Panc1 (cell line): ENCODE data around the gene SMPDL3B. TPM values are rescaled to one million over a fixed set of nuclear protein-coding genes. Genes with fewer than 3 reads are reported as not detected.
A peak's percentile ranks its signal among the peaks of the same experiment; 100 is the strongest.

Source experiments
- ATAC-seq: fragments of 200-7000 bp; cut with Tn5 transposase; 2 replicates; pipeline ENCODE4 v1.9.1; 2020; ENCODE audit warnings: mild to moderate bottlenecking, moderate library complexity
- BruUV-seq: library from RNA; stranded (reverse); fragments of 400-500 nt; replicated peaks from 2 replicates; lab custom pipeline; 2021; lab: Mats Ljungman, UMichigan
- CTCF ChIA-PET: fragments of 300-600 bp; sonication (Branson Sonifier 250); formaldehyde crosslinking; loops from one replicate; lab custom pipeline; 2022; ENCODE audit warnings: antibody characterized with exemption; lab: Charles Lee
- POLR2A ChIA-PET: fragments of 300-600 bp; sonication (Branson Sonifier 250); formaldehyde crosslinking; loops from one replicate; lab custom pipeline; 2022; ENCODE audit warnings: antibody characterized with exemption; lab: Charles Lee
- DNase-seq: peaks from one replicate; pipeline ENCODE4 v3.0.0-alpha.2; 2010; ENCODE audit warnings: low read depth, low spot score
- H3K27ac ChIP-seq: 2 replicates; pipeline ENCODE4 v1.5.1; 2011; ENCODE audit warnings: mild to moderate bottlenecking, low read length, inconsistent platforms
- H3K27me3 ChIP-seq: fragments of 200-500 bp; sonication (Bioruptor generic); 2 replicates; pipeline ENCODE4 v1.6.0; 2014; ENCODE audit warnings: low read length, inconsistent platforms; ENCODE audit not compliant: control insufficient read depth, insufficient read depth
- H3K36me3 ChIP-seq: fragments of 200-500 bp; sonication (Bioruptor generic); 2 replicates; pipeline ENCODE4 v1.5.1; 2014; ENCODE audit warnings: inconsistent platforms, mild to moderate bottlenecking, low read length, moderate library complexity; ENCODE audit not compliant: control insufficient read depth, insufficient read depth
- H3K4me1 ChIP-seq: 2 replicates; pipeline ENCODE4 v1.5.1; 2011; ENCODE audit warnings: inconsistent platforms, mild to moderate bottlenecking, low read length, moderate library complexity; ENCODE audit not compliant: control insufficient read depth, insufficient read depth
- H3K4me3 ChIP-seq, 2 experiments: 2 replicates each; pipeline ENCODE4 v1.5.1; 2011 to 2012; ENCODE audit warnings: low read depth in 2 of 2, low read length in 2 of 2, mild to moderate bottlenecking in 2 of 2, inconsistent platforms in 1 of 2, moderate library complexity in 1 of 2
- H3K9me3 ChIP-seq: fragments of 200-500 bp; sonication (Bioruptor generic); 2 replicates; pipeline ENCODE4 v1.5.1; 2014; ENCODE audit warnings: low read depth, mild to moderate bottlenecking, inconsistent platforms, low read length, moderate library complexity; ENCODE audit not compliant: control insufficient read depth, insufficient read depth
- CTCF ChIP-seq: fragments of 450-650 bp; IDR thresholded peaks from 2 replicates; pipeline ENCODE4 v1.5.1; 2017; ENCODE audit warnings: mild to moderate bottlenecking
- POLR2AphosphoS5 ChIP-seq: IDR thresholded peaks from 2 replicates; pipeline ENCODE4 v1.6.1; 2012; ENCODE audit warnings: mild to moderate bottlenecking, low read depth, low read length, moderate library complexity
- REST ChIP-seq, 2 experiments: IDR thresholded peaks; 2 replicates each; pipeline ENCODE4 v1.6.1; 2011 to 2012; ENCODE audit warnings: low read depth in 2 of 2, control low read depth in 1 of 2, low read length in 1 of 2, mild to moderate bottlenecking in 1 of 2, moderate library complexity in 1 of 2; ENCODE audit not compliant: insufficient read depth in 1 of 2
- SIN3A ChIP-seq: IDR thresholded peaks from 2 replicates; pipeline ENCODE4 v1.6.1; 2012; ENCODE audit warnings: low read depth, mild to moderate bottlenecking, low read length, moderate library complexity, borderline replicate concordance; ENCODE audit not compliant: insufficient read depth
- TCF7L2 ChIP-seq: IDR thresholded peaks from 2 replicates; pipeline ENCODE4 v1.6.1; 2011; ENCODE audit warnings: mild to moderate bottlenecking, low read depth, low read length, inconsistent platforms
- in situ Hi-C: cut with HindIII; loops from 2 replicates; pipeline ENCODE4 v1.10.0; 2016; ENCODE audit warnings: low sequenced_read_pairs, low pct_unique_long_range_greater_than_20kb
- intact Hi-C: fragments of 100-400 bp; cut with micrococcal nuclease; formaldehyde crosslinking; loops from one replicate; pipeline ENCODE4 v1.10.0; 2022; ENCODE audit not compliant: unreplicated experiment
- total RNA-seq: library from RNA; stranded (reverse); gene quantifications from one replicate; pipeline ENCODE4 v1.2.1, GENCODE V29; 2021; ENCODE audit not compliant: unreplicated experiment

Gene SMPDL3B
- total RNA-seq, 1 experiment from 2014 or later = 1.5 TPM

GRCh38 chr1:27980216-27980845 is 45.5 kb downstream of the SMPDL3B start:
- H3K9me3 ChIP-seq = no peaks in the 10 kb centered on the region
- H3K27ac ChIP-seq = no peak overlapping the region
- no peaks in the 10 kb centered on the region for H3K4me1 ChIP-seq
- intact Hi-C loops = no loop called here
- ChIA-PET CTCF (interaction anchor here (1.0 kb wide), 1 partner anchor 122 kb away, joined by 3 read pairs; no protein-coding TSS in a partner anchor), POLR2A (no interaction called here)
- DNase-seq (no peak), ATAC-seq (0 out of 2 replicates have a peak, but pooled peaks have one; percentile 21)
- in situ Hi-C loops = no loop called here
- BruUV-seq = no TSS peak
- TF ChIP-seq SIN3A (no peak), REST (IDR thresholded peaks at IDR 0.05; ENCODE audit: insufficient read depth in 1 of 2, low read depth in 2 of 2, low read length in 1 of 2) (no peak), POLR2AphosphoS5 (no peak), TCF7L2 (no peak), CTCF (no peak)
- no peaks in the 10 kb centered on the region for H3K27me3 ChIP-seq
- H3K4me3 ChIP-seq = no peak overlapping the region
- H3K36me3 ChIP-seq = no peaks in the 10 kb centered on the region

GRCh38 chr1:27981145-27981544 is 46.3 kb downstream of the SMPDL3B start:
- no peak overlapping the region for H3K4me3 ChIP-seq
- POLR2A ChIA-PET = no interaction called here
- ATAC-seq = no peak; the same call in 1 of the 2 replicates
- no peak for DNase-seq
- in situ Hi-C loops = no loop called here
- H3K36me3 ChIP-seq = no peaks in the 10 kb centered on the region
- no peaks in the 10 kb centered on the region for H3K4me1 ChIP-seq
- H3K27ac ChIP-seq = no peak overlapping the region
- no TSS peak for BruUV-seq
- CTCF ChIA-PET = no interaction called here
- no peaks in the 10 kb centered on the region for H3K9me3 ChIP-seq
- TF ChIP-seq REST (IDR thresholded peaks at IDR 0.05; ENCODE audit: insufficient read depth in 1 of 2, low read depth in 2 of 2, low read length in 1 of 2) (no peak), CTCF (no peak), TCF7L2 (no peak), POLR2AphosphoS5 (no peak), SIN3A (no peak)
- intact Hi-C loops = no loop called here
- H3K27me3 ChIP-seq = no peaks in the 10 kb centered on the region
